Suprapubic skin (tissue), 4 donors: ENCODE data around the gene CNTN6.

ENCODE experiments used
- POLR2A ChIP-seq, 2 donors: fragments of 450-650 bp; IDR thresholded peaks; one replicate each; pipeline ENCODE4 v1.6.1; 2017; ENCODE audit warnings: antibody characterized with exemption in 2 of 2, mild to moderate bottlenecking in 2 of 2, moderate library complexity in 2 of 2
- POLR2AphosphoS5 ChIP-seq, 3 donors: sonication (generic); formaldehyde crosslinking; IDR thresholded peaks; one replicate each; pipeline ENCODE4 v1.6.1; 2017; ENCODE audit warnings: antibody characterized with exemption in 3 of 3
- TF ChIP-seq, protein P1 (sequence below), 2 donors: fragments of 200-600 bp in 1 of 2; fragments of 450-650 bp in 1 of 2; sonication (generic) in 1 of 2; IDR thresholded peaks; one replicate each; pipeline ENCODE4 v1.5.1; 2016 to 2019; ENCODE audit warnings: antibody characterized with exemption in 2 of 2, mild to moderate bottlenecking in 1 of 2, moderate library complexity in 1 of 2

DNA sequence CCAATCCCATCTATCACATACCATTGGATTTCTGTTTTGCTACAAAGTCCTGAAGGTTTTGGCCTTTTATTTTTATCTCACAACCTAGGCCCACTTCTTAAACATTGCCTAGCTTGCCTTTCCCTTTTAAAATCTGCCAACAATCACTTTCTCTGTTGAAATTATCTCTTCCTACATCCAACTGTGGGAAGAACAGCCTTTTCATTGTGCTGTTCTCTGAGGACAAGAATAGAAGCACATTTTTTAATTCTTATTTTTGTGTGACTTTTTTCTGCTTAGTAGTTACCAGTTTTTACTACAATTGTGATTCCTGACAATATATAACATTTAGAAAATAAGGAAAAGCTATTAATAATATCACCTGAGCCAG, 159.2 kb downstream of the CNTN6 start:
- TF ChIP-seq, protein P1, sequence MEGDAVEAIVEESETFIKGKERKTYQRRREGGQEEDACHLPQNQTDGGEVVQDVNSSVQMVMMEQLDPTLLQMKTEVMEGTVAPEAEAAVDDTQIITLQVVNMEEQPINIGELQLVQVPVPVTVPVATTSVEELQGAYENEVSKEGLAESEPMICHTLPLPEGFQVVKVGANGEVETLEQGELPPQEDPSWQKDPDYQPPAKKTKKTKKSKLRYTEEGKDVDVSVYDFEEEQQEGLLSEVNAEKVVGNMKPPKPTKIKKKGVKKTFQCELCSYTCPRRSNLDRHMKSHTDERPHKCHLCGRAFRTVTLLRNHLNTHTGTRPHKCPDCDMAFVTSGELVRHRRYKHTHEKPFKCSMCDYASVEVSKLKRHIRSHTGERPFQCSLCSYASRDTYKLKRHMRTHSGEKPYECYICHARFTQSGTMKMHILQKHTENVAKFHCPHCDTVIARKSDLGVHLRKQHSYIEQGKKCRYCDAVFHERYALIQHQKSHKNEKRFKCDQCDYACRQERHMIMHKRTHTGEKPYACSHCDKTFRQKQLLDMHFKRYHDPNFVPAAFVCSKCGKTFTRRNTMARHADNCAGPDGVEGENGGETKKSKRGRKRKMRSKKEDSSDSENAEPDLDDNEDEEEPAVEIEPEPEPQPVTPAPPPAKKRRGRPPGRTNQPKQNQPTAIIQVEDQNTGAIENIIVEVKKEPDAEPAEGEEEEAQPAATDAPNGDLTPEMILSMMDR (IDR thresholded peaks at IDR 0.05), result no peak
- TF ChIP-seq POLR2A (IDR thresholded peaks at IDR 0.05) (no peak), POLR2AphosphoS5 (IDR thresholded peaks at IDR 0.05) (no peak)
